Colonic mucosa (tissue), 4 donors: Measurements from ENCODE around the gene SIPA1. TPM values are rescaled to one million over a fixed set of nuclear protein-coding genes. Genes with fewer than 3 reads are reported as not detected.
A peak's percentile ranks its signal among the peaks of the same experiment; 100 is the strongest.

Source experiments
- DNase-seq: peaks from one replicate; pipeline ENCODE4 v3.0.0-alpha.2; 2020
- H3K27ac ChIP-seq: fragments of 200-600 bp; one replicate; pipeline ENCODE4 v1.8.0; 2021
- H3K27me3 ChIP-seq: fragments of 200-600 bp; one replicate; pipeline ENCODE4 v1.8.0; 2021
- H3K36me3 ChIP-seq: fragments of 200-600 bp; one replicate; pipeline ENCODE4 v1.8.0; 2021
- H3K4me1 ChIP-seq: fragments of 200-600 bp; one replicate; pipeline ENCODE4 v1.8.0; 2021; ENCODE audit warnings: mild to moderate bottlenecking
- H3K4me3 ChIP-seq: fragments of 200-600 bp; one replicate; pipeline ENCODE4 v1.8.0; 2021
- H3K9ac ChIP-seq, 2 donors: one replicate each; pipeline ENCODE4 v1.7.0; 2013; ENCODE audit warnings: control low read depth in 2 of 2, low read depth in 2 of 2, low read length in 2 of 2
- H3K9me3 ChIP-seq: fragments of 200-600 bp; one replicate; pipeline ENCODE4 v1.8.0; 2021
- CTCF ChIP-seq: fragments of 200-600 bp; IDR thresholded peaks from one replicate; pipeline ENCODE4 v1.8.0; 2022; ENCODE audit warnings: antibody characterized with exemption, mild to moderate bottlenecking
- intact Hi-C: fragments of 100-400 bp; cut with DNase I; formaldehyde crosslinking; loops from one replicate; pipeline ENCODE4 v1.14.1; 2022
- microRNA-seq: library from miRNA; unstranded; fragments of <30 nt; microRNA quantifications from one replicate; pipeline ENCODE4, GENCODE V29; 2019
- total RNA-seq, 2 donors: library from RNA; stranded (reverse); fragmentation: NEBNext Ultra II Directional in 1 of 2; extraction: Animal tissue kit (Norgen Biotek cat#: 25700) in 1 of 2; gene quantifications; one replicate each; pipeline ENCODE4 v1.2.1, GENCODE V29; 2021
- donor health status: healthy.
- donor health status: DM: no; HTN: no; CAD: no.
- donor health status: DM: no; HTN: no; CAD: no.

SIPA1 gene
- total RNA-seq, 2 donors from 2014 or later, result 21.0 to 33.0 TPM

GRCh38 chr11:65696802-65697552 is 59.1 kb downstream of the SIPA1 start:
- no peak for TF ChIP-seq CTCF
- H3K36me3 ChIP-seq, result no peaks in the 10 kb centered on the region
- intact Hi-C loops, result no loop called here

GRCh38 chr11:65698205-65698604 is 60.3 kb downstream of the SIPA1 start:
- Histone ChIP-seq H3K9me3 (no peaks in the 10 kb centered on the region), H3K4me1 (no peaks in the 10 kb centered on the region), H3K9ac (no peak overlapping the region), H3K4me3 (no peak overlapping the region), H3K27me3 (no peaks in the 10 kb centered on the region), H3K36me3 (no peaks in the 10 kb centered on the region), H3K27ac (no peak overlapping the region)
- DNase-seq, result peak; percentile 66
- intact Hi-C loops, result no loop called here
- no peak for TF ChIP-seq CTCF

More at GRCh38 chr11:65696802-65697552, 59.1 kb downstream of the SIPA1 start:
- no peak for DNase-seq
- Histone ChIP-seq H3K9ac (no peak overlapping the region), H3K9me3 (no peaks in the 10 kb centered on the region), H3K27ac (no peak overlapping the region), H3K27me3 (no peaks in the 10 kb centered on the region), H3K4me1 (no peaks in the 10 kb centered on the region), H3K4me3 (no peak overlapping the region)

GRCh38 chr11:65699306-65699705 is 61.4 kb downstream of the SIPA1 start:
- Histone ChIP-seq H3K4me1 (no peaks in the 10 kb centered on the region), H3K27ac (no peak overlapping the region), H3K9me3 (no peaks in the 10 kb centered on the region), H3K9ac (no peak overlapping the region), H3K4me3 (no peak overlapping the region), H3K27me3 (no peaks in the 10 kb centered on the region), H3K36me3 (no peaks in the 10 kb centered on the region)
- no peak for TF ChIP-seq CTCF
- no peak for DNase-seq
- intact Hi-C loops, result no loop called here

GRCh38 chr11:65700399-65700798 is 62.5 kb downstream of the SIPA1 start:
- H3K9ac ChIP-seq, result no peak overlapping the region
- H3K9me3 ChIP-seq, result no peaks in the 10 kb centered on the region
- DNase-seq, result no peak
- no peaks in the 10 kb centered on the region for H3K4me1 ChIP-seq
- H3K4me3 ChIP-seq, result no peak overlapping the region
- no peak overlapping the region for H3K27ac ChIP-seq
- H3K27me3 ChIP-seq, result no peaks in the 10 kb centered on the region
- TF ChIP-seq CTCF, result no peak
- H3K36me3 ChIP-seq, result no peaks in the 10 kb centered on the region
- intact Hi-C loops, result loop anchor here (10.0 kb wide), 1 partner anchor 76 kb away; no protein-coding TSS in a partner anchor

Small RNA genes within 50 kb of the gene (microRNA-seq; reads per million reads assigned to microRNA genes)
- gene MIR4489, result not detected
- gene MIR4690, result not detected

Other genes with a start within 250 kb of the SIPA1 start
- gene NEAT1, start 215.3 kb upstream of the SIPA1 start, total RNA-seq, result 100 to 1,000 TPM; 269 to 502 TPM
- gene MALAT1, start 139.1 kb upstream of the SIPA1 start, total RNA-seq, result 1,000 to 10,000 TPM; 4,716 to 6,071 TPM
- 10 to 100 TPM; 59.2 to 84.1 TPM for gene SCYL1, start 113.0 kb upstream of the SIPA1 start, total RNA-seq
- 10 to 100 TPM; 27.3 to 31.1 TPM for gene LTBP3, start 79.7 kb upstream of the SIPA1 start, total RNA-seq
- 10 to 100 TPM; 16.6 to 30.8 TPM for gene ZNRD2, start 67.6 kb upstream of the SIPA1 start, total RNA-seq
- gene FAM89B, start 65.6 kb upstream of the SIPA1 start, total RNA-seq, result 10 to 100 TPM; 27.4 to 32.2 TPM
- gene EHBP1L1, start 62.0 kb upstream of the SIPA1 start, total RNA-seq, result 10 to 100 TPM; 58.5 to 78.5 TPM
- gene KCNK7, start 42.3 kb upstream of the SIPA1 start, total RNA-seq, result under 1 TPM; 0.40 to 0.69 TPM
- 100 to 1,000 TPM in 1 of 2 donors, 10 to 100 TPM in 1; 92.7 to 102 TPM for gene MAP3K11, start 23.9 kb upstream of the SIPA1 start, total RNA-seq
- gene PCNX3, start 22.3 kb upstream of the SIPA1 start, total RNA-seq, result 10 to 100 TPM; 41.5 to 72.4 TPM
- gene RELA, start 24.8 kb downstream of the SIPA1 start, total RNA-seq, result 10 to 100 TPM; 58.7 to 68.3 TPM
- gene KAT5, start 74.2 kb downstream of the SIPA1 start, total RNA-seq, result 10 to 100 TPM; 65.3 to 83.4 TPM
- gene RNASEH2C, start 82.7 kb downstream of the SIPA1 start, total RNA-seq, result 10 to 100 TPM; 26.1 to 58.1 TPM
- gene AP5B1, start 142.9 kb downstream of the SIPA1 start, total RNA-seq, result 10 to 100 TPM; 17.6 to 20.1 TPM
- gene OVOL1, start 149.0 kb downstream of the SIPA1 start, total RNA-seq, result 10 to 100 TPM; 29.0 to 32.9 TPM
- 1 to 10 TPM; 1.6 to 1.9 TPM for gene SNX32, start 195.9 kb downstream of the SIPA1 start, total RNA-seq
- gene CFL1, start 220.1 kb downstream of the SIPA1 start, total RNA-seq, result 1,000 to 10,000 TPM; 1,832 to 1,932 TPM
- gene MUS81, start 222.3 kb downstream of the SIPA1 start, total RNA-seq, result 10 to 100 TPM; 47.2 to 62.5 TPM
- gene EFEMP2, start 234.7 kb downstream of the SIPA1 start, total RNA-seq, result 10 to 100 TPM in 1 of 2 donors, 1 to 10 TPM in 1; 9.6 to 22.5 TPM
- 1 to 10 TPM; 1.2 TPM for gene CTSW, start 241.7 kb downstream of the SIPA1 start, total RNA-seq